D341Med (cell line): ENCODE measurements around the gene UNKL.
"Not testable (repeated sequence)": the region's sequence is repeated elsewhere in the genome, so short reads cannot be mapped to it uniquely, and the experiment has no call there.

Source experiments
- DNase-seq: peaks from one replicate; pipeline ENCODE4 v3.0.0; 2012; ENCODE audit warnings: low spot score

UNKL gene

GRCh38 chr16:1446296-1447080, 32.0 kb upstream of the UNKL start:
- DNase-seq: no peak

DNA sequence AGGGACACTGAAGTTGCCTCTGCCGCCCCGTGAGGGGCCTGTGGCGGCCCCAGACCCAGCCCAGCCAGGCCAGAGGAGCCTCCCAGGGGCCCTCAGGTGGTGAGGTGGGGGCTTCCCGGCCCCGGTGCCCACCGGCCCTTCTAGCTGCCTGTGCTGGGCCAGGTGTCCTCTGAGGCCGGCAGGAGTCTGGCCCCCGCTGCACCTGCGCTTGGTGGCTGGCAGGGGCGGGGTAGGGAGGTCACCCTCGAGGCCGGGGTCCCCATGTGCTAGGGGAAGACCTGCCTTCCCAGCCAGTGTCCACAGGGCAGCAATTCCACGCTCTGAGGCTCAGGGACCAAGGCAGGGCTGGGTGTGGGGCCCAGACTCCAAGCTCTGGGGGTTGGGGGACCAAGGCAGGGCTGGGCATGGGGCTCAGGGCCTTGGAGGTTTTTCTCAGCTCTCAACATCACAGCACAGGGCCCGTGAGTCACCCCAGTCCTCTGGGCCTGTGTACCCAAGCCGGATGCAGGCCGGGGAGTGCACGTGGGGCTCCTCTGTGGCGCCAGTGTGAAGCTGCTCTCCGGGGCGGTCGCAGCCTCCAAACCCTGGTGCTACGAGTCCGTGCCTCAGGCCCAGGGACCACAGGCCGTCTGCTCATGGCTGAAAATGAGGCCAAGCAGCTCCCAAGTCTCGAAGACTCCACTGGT, 31.2 kb upstream of the UNKL start:
- no peak for DNase-seq

DNA sequence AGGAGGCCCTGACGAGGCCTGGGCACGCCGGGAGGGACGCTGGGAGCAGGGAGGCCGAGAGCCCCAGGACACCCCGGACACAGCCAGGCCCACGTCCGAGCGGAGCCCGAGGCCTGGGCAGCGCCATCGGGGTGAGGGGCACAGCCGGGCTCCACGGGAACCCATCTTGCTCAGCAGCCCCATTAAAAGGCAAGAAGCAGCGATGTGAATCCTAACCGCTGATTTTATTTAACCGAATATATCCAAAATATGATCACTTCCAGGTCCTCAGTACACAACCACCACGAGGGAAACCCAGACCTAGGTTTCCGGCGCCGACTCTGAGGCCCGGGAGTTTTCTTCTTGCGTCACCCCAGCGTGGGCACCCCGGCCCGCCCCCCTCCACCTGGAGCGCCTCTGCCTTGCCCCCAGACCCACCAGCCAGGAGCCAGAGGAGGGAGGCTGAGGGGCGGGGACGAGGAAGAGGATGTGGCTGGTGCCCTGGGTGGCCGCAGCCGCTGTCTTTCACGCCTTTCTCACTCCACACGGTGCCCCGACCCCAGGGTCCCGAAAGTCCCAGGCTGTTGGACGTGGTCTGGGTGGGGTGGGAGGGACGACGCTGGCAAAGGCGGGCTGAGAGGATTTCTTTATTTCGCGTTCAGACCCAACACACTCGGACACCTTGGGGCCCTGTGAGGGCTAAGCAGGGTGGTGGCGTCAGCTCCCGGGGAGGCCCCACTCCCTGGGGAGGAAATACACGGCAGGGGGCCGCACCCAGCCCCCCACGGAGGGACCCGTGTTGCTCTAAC, 30.4 kb upstream of the UNKL start:
- DNase-seq: no peak

- DNase-seq: no peak
These were observed 29.7 kb upstream of the UNKL start, which contains the start of gene CCDC154 for GRCh38 chr16:1443980-1444729. TSS of gene CCDC154 (minus strand) at chr16:1444556. CDS start at chr16:1444322, 234 bp downstream.

DNA sequence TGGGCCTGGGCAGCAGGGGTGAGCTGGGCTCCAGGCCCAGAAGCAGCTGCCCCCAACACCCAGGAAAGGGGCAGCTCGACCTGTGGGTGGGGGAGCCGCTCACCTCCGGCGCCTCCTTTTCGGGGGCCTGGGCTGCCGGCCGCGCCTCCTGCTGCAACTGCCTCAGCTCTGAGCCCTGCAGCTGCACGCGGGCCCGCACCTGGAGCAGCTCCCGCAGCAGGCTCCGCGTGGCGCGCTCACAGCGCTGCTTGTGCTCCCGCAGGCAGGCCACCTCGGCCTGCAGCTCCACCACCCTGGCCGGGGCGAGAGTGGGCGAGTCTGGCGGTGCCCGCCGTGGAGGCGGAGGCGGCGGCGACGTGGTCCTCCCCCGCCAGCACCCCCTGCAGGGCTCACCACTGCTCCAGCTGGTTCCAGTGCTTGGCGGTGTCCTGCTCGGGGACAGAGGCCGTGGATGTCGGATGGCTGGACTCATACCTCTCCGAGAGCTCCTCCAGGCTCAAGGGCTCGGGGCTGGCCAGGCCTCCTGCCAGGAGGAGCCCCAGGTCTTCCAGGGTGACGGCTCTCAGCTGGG, 29.0 kb upstream of the UNKL start:
- no peak for DNase-seq

GRCh38 chr16:1442697-1443096, 28.2 kb upstream of the UNKL start:
- DNase-seq: no peak

DNA sequence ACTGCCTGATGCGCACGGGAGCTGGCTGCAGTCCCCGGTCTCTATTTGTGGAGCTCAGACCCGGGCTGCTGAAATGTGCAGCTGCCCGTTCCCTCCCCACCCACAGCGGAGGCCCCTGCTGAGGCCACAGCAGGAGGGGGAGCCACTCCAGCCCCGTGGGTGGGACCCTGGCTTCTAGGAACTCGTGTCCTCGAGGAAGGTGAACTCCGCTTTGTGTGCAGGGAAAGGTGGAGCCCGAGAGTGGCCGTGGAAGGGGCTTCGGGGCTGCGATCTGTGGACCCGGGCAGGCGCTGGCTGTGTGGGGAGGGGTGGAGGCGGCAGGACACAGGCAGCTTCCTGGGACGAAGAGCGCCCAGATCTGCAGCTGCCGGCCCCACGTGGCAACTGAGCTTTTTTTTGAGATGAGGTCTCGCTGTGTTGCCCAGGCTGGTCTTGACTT, 26.9 kb upstream of the UNKL start:
- DNase-seq: no peak

GRCh38 chr16:1439699-1440074, 25.2 kb upstream of the UNKL start:
- not testable (repeated sequence) for DNase-seq

DNA sequence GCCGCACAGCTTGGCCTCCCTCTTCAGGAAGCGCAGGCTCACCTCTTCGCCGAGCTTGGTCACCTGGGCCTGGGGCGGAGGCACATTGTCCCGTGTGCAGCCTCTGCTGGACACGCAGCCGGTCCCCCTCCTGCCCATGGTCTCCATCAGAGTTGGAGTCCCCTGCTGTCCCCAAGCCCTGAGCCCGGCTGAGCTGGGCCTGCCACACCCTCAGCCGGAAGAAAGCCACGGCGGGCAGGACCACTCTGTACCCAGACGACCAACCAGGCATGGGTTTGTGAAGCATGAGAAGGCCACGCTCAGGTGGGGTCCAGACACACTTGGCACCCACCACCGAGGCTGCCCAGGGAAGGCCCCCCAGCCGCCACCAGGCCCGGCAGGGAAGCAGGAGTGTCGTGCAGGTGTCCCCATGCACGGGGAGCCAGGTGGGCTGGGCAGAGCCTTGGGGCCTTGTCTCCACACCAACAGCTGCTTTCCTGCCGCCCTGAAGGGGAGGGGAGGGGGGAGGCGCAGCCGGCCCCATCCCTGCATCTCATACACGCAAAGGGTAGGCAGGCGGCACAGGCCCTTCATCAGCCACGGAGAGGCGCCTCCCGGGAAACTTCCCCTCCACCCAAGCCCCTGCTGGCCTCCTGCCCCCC, 24.7 kb upstream of the UNKL start:
- no peak for DNase-seq

GRCh38 chr16:1438229-1439057, 23.9 kb upstream of the UNKL start:
- DNase-seq: no peak

GRCh38 chr16:1437606-1438005, 23.1 kb upstream of the UNKL start:
- DNase-seq: no peak

- DNase-seq: no peak
These were observed 22.3 kb upstream of the UNKL start for GRCh38 chr16:1436731-1437355.

DNA sequence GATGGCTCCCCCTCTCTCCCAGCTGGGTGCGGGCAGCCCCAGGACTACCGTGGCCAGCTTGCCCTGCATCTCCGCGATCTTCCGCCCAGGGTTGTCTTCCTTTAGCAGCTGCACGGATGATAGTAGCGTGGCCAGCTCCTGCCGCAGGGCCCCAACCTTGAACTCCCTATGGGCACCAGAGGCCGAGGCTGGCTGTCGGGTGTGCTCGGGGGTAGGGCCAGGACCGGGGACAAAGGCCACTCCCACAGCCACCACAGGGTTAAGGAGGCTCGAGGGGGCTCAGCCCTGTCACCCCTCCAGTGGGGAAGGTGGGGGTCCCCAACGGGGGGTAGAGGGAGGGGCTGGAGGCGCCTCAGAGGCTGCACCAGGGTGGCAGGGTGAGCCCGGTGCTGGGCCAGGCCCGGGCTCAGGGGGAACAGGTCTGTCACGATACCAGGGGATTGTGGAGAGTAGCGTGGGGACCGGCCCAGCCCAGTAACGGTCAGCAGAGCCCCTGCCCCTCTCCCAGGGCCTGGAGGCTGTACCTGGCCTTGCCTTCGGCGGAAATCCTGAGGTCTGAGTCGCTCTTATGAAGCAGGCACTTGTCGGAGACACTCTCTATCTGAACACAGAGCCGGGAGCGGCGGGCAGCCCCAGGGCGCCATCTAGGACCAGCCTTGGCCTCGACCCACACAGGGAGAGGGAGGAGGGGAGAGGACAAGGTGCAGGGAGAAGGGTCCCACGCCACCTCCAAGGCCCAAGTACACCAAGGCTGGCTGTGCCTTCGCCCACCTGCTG, 21.6 kb upstream of the UNKL start:
- no peak for DNase-seq

DNA sequence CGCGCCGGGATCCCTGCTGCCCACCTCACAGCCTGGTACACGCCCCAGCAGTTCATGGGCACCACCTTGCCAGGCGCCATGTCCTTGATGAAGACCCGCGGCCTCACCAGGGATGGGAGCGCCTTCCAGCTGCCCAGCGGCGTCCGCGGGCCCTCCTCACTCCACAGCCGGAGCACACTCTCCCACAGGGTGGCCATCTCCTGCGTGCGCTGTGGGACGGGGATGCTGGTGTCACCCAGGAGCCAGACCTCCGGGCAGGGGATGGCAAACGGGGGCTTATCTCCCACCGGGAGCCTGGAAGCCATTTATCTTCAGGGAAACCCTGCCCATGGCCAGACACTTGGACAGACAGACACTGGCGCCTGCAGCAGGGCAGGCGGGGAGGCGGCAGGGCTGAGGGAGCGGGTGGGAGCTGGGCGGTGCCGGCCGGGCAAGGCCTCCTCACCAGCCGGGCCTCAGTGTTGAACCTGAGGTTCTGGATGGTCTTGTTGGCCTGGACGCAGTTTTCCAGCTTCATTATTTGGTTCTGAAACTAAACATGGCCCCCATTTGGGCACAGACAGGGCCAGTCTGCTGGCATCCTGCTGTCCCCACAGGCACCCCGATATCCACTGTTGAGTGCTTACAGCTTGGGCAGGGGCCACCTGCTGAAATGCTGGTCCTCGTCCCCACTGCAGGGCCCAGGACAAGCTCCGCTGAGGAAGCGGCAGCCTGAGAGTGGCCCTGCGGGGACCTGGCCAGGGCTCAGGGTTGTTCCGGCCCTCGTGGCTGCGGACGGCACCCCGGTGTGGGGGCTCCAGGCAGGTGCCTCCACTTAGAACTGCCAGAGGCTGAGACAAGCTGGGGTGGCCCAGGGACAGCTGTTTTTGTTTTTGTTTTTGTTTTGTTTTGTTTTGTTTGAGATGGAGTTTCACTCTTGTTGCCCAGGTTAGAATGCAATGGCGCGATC, 20.4 kb upstream of the UNKL start:
- DNase-seq: no peak

DNA sequence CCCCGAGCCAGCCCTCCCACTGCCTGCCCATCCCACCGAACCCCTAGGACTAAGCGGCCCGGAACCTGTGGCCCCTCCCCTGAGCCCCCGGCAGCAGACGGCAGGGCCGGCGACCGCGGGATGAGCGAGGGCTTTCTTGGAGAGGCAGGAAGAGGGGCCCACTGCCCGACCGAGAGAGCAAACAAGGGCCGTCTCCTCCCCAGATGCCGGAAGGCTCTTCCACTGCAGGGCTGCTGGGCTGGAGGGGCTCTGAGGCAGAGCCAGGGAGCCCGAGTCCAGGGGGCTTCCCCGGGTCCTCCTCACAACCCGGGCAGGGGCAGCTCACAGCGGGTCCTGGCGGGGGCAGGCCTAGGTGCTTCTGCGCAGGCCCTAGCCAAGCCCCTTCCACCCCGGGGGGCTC, 19.3 kb upstream of the UNKL start:
- no peak for DNase-seq

GRCh38 chr16:1433263-1433560, 18.7 kb upstream of the UNKL start:
- no peak for DNase-seq

DNA sequence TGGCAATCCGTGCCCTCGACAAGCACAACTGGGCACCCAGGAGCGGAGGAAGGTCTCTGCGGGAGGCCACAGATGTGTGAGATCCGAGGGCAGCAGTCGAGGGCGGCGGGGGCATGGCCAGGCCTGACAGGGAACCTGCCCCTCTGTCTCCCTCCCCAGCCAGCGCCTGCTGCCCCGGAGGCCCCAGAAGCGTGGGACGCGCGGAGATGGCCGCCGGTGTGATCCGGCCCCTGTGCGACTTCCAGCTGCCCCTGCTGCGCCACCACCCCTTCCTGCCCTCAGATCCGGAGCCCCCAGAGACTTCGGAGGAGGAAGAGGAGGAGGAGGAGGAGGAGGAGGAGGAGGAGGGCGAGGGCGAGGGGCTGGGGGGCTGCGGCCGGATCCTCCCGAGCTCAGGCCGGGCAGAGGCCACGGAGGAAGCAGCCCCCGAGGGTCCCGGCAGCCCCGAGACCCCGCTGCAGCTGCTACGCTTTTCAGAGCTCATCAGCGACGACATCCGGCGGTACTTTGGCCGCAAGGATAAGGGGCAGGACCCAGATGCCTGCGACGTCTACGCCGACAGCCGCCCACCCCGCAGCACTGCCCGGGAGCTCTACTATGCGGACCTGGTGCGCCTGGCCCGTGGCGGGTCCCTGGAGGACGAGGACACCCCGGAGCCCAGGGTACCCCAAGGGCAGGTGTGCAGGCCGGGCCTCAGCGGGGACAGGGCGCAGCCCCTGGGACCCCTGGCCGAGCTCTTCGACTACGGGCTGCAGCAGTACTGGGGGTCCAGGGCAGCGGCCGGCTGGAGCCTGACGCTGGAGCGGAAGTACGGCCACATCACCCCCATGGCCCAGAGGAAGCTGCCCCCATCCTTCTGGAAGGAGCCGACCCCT, 18.1 kb upstream of the UNKL start:
- no peak for DNase-seq
